Measurements from ENCODE around the gene CNTN5. TPM values are rescaled to one million over a fixed set of nuclear protein-coding genes. Genes with fewer than 3 reads are reported as not detected.

CNTN5 gene
- polyA plus RNA-seq, 1 of the 3 experiments (the other 2 are of a cell fraction) = not detected

DNA sequence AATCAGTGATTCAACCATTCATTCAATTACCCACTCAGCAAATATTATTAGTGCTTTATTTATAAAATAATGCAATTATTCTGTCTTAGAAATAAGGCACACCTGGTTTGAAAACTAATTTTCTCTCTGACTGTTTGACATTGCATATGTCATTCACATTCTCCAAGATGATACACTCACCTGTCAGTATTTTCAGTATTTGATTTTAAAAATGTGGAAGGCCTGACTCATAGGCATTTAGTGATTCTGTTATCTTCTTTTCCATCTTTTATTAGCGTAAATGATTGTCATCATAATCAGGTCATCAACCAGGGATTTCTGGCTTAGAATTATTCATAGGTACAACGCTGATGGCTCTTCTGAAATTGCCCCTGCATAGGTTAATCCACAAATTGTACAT is 480.9 kb downstream of the CNTN5 start (continued):
- TF ChIP-seq, protein P1, sequence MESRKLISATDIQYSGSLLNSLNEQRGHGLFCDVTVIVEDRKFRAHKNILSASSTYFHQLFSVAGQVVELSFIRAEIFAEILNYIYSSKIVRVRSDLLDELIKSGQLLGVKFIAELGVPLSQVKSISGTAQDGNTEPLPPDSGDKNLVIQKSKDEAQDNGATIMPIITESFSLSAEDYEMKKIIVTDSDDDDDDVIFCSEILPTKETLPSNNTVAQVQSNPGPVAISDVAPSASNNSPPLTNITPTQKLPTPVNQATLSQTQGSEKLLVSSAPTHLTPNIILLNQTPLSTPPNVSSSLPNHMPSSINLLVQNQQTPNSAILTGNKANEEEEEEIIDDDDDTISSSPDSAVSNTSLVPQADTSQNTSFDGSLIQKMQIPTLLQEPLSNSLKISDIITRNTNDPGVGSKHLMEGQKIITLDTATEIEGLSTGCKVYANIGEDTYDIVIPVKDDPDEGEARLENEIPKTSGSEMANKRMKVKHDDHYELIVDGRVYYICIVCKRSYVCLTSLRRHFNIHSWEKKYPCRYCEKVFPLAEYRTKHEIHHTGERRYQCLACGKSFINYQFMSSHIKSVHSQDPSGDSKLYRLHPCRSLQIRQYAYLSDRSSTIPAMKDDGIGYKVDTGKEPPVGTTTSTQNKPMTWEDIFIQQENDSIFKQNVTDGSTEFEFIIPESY (IDR thresholded peaks at IDR 0.05; ENCODE audit: borderline replicate concordance, low read depth) = no peak
- TF ChIP-seq SIN3A (IDR thresholded peaks at IDR 0.05; ENCODE audit: borderline replicate concordance, low read depth, low read length) = no peak
- TF ChIP-seq TAF1 (IDR thresholded peaks at IDR 0.05; ENCODE audit: borderline replicate concordance, low read depth, low read length) = no peak
- TF ChIP-seq EP300 (IDR thresholded peaks at IDR 0.05; ENCODE audit: borderline replicate concordance in 1 of 2, low read depth in 1 of 2, low read length in 1 of 2) = no peak
- TF ChIP-seq TCF12 (IDR thresholded peaks at IDR 0.05) = no peak
- TF ChIP-seq, protein P2, sequence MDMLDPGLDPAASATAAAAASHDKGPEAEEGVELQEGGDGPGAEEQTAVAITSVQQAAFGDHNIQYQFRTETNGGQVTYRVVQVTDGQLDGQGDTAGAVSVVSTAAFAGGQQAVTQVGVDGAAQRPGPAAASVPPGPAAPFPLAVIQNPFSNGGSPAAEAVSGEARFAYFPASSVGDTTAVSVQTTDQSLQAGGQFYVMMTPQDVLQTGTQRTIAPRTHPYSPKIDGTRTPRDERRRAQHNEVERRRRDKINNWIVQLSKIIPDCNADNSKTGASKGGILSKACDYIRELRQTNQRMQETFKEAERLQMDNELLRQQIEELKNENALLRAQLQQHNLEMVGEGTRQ (IDR thresholded peaks at IDR 0.05; ENCODE audit: borderline replicate concordance, low read depth, low read length) = no peak

DNA sequence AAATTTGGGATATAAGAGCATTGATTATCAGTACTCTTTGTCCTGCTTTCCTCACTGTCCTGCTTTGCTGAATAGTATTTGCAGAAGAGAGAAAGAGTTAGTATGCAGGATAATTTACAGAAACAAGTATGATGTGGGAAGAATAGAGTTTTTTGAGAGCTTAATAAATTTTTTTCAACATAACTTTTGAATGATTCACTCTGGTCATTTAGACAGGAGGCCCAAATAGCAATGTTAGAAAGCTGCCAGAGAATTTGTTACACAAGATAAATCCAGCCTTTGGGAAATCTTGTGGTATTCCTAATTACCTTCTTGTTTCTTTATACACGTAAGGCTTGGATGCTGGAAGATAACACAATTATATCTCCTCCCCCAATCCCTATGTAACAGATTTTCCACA is 484.6 kb downstream of the CNTN5 start:
- 7% methylated on average over 1 of the region's 1 CpG for WGBS (ENCODE audit: low lambda C conversion rate)
- no peak overlapping the region for H3K4me3 ChIP-seq (ENCODE audit: low read depth in 2 of 2, low read length in 1 of 2)
- H3K79me2 ChIP-seq (ENCODE audit: insufficient read depth) = no peaks in the 10 kb centered on the region
- no peak overlapping the region for H3K4me2 ChIP-seq
- no peaks in the 10 kb centered on the region for H3K4me1 ChIP-seq (ENCODE audit: control insufficient read depth in 1 of 2, insufficient read depth in 2 of 2, low read depth in 1 of 2, low read length in 1 of 2)
- H3K36me3 ChIP-seq (replicated peaks in 1 of 2; ENCODE audit: control insufficient read depth in 1 of 2, insufficient read depth in 2 of 2, low read length in 1 of 2) = no peaks in the 10 kb centered on the region
- H3K9me3 ChIP-seq = no peaks in the 10 kb centered on the region
- TF ChIP-seq EP300 (IDR thresholded peaks at IDR 0.05; ENCODE audit: borderline replicate concordance in 1 of 2, low read depth in 1 of 2, low read length in 1 of 2) = no peak
- no peak for TF ChIP-seq RFX5 (IDR thresholded peaks at IDR 0.05; ENCODE audit: low read length)
- TF ChIP-seq EZH2phosphoT487 (IDR thresholded peaks at IDR 0.05; ENCODE audit: borderline replicate concordance, low read depth) = no peak
- TF ChIP-seq YY1 (IDR thresholded peaks at IDR 0.05; ENCODE audit: low read depth) = no peak
- TF ChIP-seq, protein P3, sequence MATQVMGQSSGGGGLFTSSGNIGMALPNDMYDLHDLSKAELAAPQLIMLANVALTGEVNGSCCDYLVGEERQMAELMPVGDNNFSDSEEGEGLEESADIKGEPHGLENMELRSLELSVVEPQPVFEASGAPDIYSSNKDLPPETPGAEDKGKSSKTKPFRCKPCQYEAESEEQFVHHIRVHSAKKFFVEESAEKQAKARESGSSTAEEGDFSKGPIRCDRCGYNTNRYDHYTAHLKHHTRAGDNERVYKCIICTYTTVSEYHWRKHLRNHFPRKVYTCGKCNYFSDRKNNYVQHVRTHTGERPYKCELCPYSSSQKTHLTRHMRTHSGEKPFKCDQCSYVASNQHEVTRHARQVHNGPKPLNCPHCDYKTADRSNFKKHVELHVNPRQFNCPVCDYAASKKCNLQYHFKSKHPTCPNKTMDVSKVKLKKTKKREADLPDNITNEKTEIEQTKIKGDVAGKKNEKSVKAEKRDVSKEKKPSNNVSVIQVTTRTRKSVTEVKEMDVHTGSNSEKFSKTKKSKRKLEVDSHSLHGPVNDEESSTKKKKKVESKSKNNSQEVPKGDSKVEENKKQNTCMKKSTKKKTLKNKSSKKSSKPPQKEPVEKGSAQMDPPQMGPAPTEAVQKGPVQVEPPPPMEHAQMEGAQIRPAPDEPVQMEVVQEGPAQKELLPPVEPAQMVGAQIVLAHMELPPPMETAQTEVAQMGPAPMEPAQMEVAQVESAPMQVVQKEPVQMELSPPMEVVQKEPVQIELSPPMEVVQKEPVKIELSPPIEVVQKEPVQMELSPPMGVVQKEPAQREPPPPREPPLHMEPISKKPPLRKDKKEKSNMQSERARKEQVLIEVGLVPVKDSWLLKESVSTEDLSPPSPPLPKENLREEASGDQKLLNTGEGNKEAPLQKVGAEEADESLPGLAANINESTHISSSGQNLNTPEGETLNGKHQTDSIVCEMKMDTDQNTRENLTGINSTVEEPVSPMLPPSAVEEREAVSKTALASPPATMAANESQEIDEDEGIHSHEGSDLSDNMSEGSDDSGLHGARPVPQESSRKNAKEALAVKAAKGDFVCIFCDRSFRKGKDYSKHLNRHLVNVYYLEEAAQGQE (IDR thresholded peaks at IDR 0.05; ENCODE audit: low read depth, low read length) = no peak
- TF ChIP-seq SIN3A (IDR thresholded peaks at IDR 0.05; ENCODE audit: borderline replicate concordance, low read depth, low read length) = no peak
- TF ChIP-seq CHD2 (IDR thresholded peaks at IDR 0.05; ENCODE audit: low read length, partially characterized antibody) = no peak
- TF ChIP-seq, protein P4, sequence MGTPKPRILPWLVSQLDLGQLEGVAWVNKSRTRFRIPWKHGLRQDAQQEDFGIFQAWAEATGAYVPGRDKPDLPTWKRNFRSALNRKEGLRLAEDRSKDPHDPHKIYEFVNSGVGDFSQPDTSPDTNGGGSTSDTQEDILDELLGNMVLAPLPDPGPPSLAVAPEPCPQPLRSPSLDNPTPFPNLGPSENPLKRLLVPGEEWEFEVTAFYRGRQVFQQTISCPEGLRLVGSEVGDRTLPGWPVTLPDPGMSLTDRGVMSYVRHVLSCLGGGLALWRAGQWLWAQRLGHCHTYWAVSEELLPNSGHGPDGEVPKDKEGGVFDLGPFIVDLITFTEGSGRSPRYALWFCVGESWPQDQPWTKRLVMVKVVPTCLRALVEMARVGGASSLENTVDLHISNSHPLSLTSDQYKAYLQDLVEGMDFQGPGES (IDR thresholded peaks at IDR 0.05; ENCODE audit: low read depth, low read length) = no peak
- TF ChIP-seq, protein P5, sequence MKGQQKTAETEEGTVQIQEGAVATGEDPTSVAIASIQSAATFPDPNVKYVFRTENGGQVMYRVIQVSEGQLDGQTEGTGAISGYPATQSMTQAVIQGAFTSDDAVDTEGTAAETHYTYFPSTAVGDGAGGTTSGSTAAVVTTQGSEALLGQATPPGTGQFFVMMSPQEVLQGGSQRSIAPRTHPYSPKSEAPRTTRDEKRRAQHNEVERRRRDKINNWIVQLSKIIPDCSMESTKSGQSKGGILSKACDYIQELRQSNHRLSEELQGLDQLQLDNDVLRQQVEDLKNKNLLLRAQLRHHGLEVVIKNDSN (IDR thresholded peaks at IDR 0.05; ENCODE audit: borderline replicate concordance, low read depth) = no peak
- no peak for TF ChIP-seq MEF2A (IDR thresholded peaks at IDR 0.05; ENCODE audit: borderline replicate concordance, low read depth)
- no peaks in the 10 kb centered on the region for H3F3A ChIP-seq (replicated peaks; ENCODE audit: insufficient read depth)
- H2AFZ ChIP-seq (ENCODE audit: low read depth) = no peak overlapping the region
- no peaks in the 10 kb centered on the region for H3K9me2 ChIP-seq
- H3K9ac ChIP-seq = no peak overlapping the region
- CTCF ChIA-PET = no interaction called here
- POLR2A ChIA-PET = no interaction called here
- H3K27ac ChIP-seq (ENCODE audit: low read depth in 2 of 2, low read length in 1 of 2) = no peak overlapping the region
- H4K20me1 ChIP-seq (ENCODE audit: insufficient read depth) = no peaks in the 10 kb centered on the region
- H3K27me3 ChIP-seq (ENCODE audit: insufficient read depth) = no peaks in the 10 kb centered on the region
- no peak for DNase-seq

All from SK-N-SH (cell line).